ENCODE measurements around the gene GOLGA5. TPM values are rescaled to one million over a fixed set of nuclear protein-coding genes. Genes with fewer than 3 reads are reported as not detected.

The GOLGA5 gene
- total and polyA plus RNA-seq, 2 of the 8 experiments (the other 6 are each of a cell fraction or from before 2014, with no cell fraction given) = 13.0 to 25.4 TPM

DNA sequence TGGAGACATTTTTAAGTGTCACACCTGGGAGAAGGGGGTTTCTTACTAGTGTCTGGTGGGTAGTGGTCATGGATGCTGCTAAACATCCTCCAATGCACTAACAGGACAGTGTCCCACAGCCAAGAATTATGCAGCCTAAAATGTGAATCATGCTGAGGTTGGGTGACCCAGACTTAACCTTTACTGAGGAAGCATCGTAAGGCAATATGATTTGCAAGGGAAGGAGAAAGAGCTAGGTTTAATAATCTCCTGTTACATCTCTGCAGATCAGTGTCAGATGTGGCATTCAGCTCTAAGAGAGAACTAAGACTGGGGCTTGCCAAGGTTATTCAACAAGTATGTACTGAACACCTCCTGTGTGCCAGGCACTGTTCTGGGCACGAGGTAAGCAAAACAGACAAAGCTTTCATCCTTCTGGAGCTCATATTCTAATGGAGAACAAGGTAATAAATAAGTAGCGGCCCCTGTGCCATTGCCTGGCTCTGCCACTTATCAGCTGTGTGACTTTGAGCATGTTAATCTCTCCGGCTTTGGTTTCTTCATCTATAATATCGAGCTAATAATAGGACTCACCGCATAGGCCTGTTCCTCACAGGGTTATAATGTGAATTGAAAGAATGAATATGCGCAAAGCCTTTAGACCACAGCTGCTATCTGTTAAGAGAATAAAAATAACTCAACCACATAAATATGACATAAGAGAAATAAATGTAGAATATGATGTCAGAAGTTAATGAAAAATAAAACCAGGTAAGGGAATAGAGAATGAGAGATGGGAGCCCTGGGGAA is 13.5 kb upstream of the GOLGA5 start (continued):
- TF ChIP-seq RNF2 (IDR thresholded peaks at IDR 0.05; ENCODE audit: borderline replicate concordance, low read depth, low read length, missing control alignments, poor library complexity, severe bottlenecking) (no peak), EZH2 (IDR thresholded peaks at IDR 0.05; ENCODE audit: low read depth, low read length, severe bottlenecking) (no peak), YY1 (IDR thresholded peaks at IDR 0.05; ENCODE audit: low read depth, low read length) (no peak)
